Neutrophil (primary cell): Measurements from ENCODE around the gene LRP4.

Experiments used
- H3K27ac ChIP-seq: fragments of 200-600 bp; sonication (generic); 2 replicates; pipeline ENCODE4 v1.5.1; 2016; ENCODE audit warnings: mild to moderate bottlenecking, moderate library complexity
- H3K27me3 ChIP-seq: fragments of 200-600 bp; sonication (generic); 2 replicates; pipeline ENCODE4 v1.6.0; 2016; ENCODE audit warnings: mild to moderate bottlenecking
- H3K36me3 ChIP-seq: fragments of 200-600 bp; sonication (generic); 2 replicates; pipeline ENCODE4 v1.5.1; 2017
- H3K4me1 ChIP-seq, 2 experiments: fragments of 200-600 bp in 1 of 2; sonication (generic) in 1 of 2; 1 replicate in 1 of 2; 2 replicates in 1 of 2; pipeline versions ENCODE4 v1.5.1 to v1.6.1; 2013 to 2016; ENCODE audit warnings: low read depth in 1 of 2, low read length in 1 of 2, mild to moderate bottlenecking in 1 of 2, moderate library complexity in 1 of 2; ENCODE audit not compliant: control insufficient read depth in 1 of 2, insufficient read depth in 1 of 2
- H3K4me3 ChIP-seq, 2 experiments: fragments of 200-600 bp in 1 of 2; sonication (generic) in 1 of 2; 1 replicate in 1 of 2; 2 replicates in 1 of 2; pipeline ENCODE4 v1.5.1; 2013 to 2016; ENCODE audit warnings: low read depth in 1 of 2, low read length in 1 of 2, mild to moderate bottlenecking in 1 of 2, moderate library complexity in 1 of 2
- H3K9me3 ChIP-seq: fragments of 200-600 bp; sonication (generic); 2 replicates; pipeline ENCODE4 v1.5.1; 2016
- TF ChIP-seq, protein P1 (sequence below): fragments of 200-600 bp; sonication (generic); IDR thresholded peaks from 2 replicates; pipeline ENCODE4 v1.5.1; 2016; ENCODE audit warnings: antibody characterized with exemption

The LRP4 gene

DNA sequence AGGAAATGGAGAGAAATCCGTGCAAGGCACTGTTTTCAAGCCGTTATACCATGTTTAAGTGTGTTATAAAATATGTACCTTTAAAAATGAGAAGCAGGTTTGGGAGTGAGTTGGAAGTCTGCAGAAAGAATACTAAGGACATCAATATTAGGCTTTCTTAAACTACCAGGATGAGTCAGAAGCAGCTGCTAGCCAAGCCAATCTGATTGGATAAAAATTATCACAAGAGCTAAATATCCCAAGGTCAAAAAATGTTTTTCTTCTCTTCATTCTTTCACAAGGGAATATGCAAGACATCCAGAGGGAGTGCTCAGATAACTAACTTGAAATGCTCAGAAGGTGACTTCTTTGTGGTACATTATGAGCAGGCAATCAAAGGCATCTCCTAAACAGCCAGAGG, 53.0 kb downstream of the LRP4 start:
- Histone ChIP-seq H3K9me3 (no peaks in the 10 kb centered on the region), H3K36me3 (no peaks in the 10 kb centered on the region), H3K4me3 (no peak overlapping the region), H3K27me3 (no peaks in the 10 kb centered on the region), H3K4me1 (peaks cover 3 to 6% of the 10 kb centered on the region in 2 experiments), H3K27ac (no peak overlapping the region)
- TF ChIP-seq, protein P1, sequence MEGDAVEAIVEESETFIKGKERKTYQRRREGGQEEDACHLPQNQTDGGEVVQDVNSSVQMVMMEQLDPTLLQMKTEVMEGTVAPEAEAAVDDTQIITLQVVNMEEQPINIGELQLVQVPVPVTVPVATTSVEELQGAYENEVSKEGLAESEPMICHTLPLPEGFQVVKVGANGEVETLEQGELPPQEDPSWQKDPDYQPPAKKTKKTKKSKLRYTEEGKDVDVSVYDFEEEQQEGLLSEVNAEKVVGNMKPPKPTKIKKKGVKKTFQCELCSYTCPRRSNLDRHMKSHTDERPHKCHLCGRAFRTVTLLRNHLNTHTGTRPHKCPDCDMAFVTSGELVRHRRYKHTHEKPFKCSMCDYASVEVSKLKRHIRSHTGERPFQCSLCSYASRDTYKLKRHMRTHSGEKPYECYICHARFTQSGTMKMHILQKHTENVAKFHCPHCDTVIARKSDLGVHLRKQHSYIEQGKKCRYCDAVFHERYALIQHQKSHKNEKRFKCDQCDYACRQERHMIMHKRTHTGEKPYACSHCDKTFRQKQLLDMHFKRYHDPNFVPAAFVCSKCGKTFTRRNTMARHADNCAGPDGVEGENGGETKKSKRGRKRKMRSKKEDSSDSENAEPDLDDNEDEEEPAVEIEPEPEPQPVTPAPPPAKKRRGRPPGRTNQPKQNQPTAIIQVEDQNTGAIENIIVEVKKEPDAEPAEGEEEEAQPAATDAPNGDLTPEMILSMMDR: no peak

DNA sequence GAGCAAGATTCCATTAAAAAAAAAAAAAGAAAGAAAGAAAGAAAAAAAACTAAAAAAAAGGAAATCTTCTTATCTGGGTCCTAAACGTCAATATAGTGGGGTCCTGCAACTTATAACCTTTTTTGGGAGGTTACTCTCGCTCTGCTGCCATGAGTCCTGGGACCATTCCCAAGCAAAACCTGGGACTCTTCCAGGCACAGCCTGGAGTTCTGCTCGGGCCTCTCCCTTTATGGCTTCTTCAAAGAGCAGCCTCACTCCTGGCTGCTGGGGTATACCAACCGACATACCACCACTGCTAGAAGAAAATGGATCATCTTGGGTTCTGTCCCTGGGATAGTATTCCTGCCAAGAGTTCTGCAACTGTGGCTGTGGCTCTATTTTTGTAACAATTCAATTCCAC, 58.1 kb downstream of the LRP4 start:
- Histone ChIP-seq H3K4me1 (peaks cover 3 to 6% of the 10 kb centered on the region in 2 experiments), H3K4me3 (no peak overlapping the region), H3K27ac (no peak overlapping the region), H3K36me3 (no peaks in the 10 kb centered on the region), H3K9me3 (no peaks in the 10 kb centered on the region), H3K27me3 (no peaks in the 10 kb centered on the region)
- TF ChIP-seq, protein P1: no peak

DNA sequence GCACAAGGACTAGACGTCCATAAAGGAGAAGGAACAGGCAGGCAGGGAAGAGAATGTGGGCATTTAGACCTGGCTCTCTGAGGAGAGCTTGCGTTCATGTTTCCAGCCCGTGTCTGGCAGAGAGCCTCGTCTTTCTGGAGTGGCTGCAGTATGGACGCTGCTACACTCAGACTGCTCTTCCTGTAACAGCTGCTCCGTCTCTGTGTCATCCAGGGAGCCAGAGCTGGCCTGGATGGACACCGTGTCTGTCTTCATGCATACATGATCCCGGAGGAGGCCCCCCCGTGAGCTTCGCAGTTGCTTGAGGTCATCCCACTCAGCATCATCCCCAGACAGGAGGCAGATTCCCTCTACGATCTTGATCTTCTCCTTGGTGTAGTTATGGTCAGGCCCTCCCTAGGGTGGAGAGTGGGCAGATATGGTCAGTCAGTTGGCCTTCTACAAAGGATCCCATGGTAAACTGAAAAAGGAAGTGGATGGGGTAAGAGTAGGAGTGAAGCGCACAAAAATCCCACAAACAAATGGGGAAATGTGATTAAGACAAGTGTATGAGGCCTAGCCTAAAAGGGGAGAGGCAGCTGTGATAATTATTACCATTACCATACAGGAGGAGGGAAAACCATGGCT, 59.3 kb downstream of the LRP4 start:
- Histone ChIP-seq H3K36me3 (no peaks in the 10 kb centered on the region), H3K27ac (no peak overlapping the region), H3K27me3 (no peaks in the 10 kb centered on the region), H3K4me3 (no peak overlapping the region), H3K4me1 (peaks cover 3 to 6% of the 10 kb centered on the region in 2 experiments), H3K9me3 (no peaks in the 10 kb centered on the region)
- TF ChIP-seq, protein P1: no peak

DNA sequence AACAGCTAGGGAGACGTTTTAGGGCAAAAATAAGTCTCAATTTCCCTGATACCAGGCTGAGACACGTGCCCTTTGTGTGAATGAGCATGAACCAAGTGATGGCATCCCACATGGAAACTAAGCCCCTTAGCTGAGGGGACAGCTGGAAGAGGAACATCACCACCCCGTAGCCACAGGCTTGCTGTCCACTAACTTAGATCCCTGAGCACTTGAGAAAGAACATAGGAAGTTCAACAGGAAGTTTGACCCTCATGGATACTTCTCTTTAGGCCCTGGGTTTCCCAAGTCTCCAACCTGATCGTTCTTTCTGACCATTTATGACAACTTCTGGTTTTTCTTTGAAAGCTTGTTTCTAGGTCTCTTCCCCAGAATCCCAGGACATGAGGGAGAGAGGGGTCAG, 60.7 kb downstream of the LRP4 start:
- H3K27me3 ChIP-seq: no peaks in the 10 kb centered on the region
- no peak overlapping the region for H3K27ac ChIP-seq
- H3K4me1 ChIP-seq: peaks cover 3 to 6% of the 10 kb centered on the region in 2 experiments
- H3K4me3 ChIP-seq: no peak overlapping the region
- TF ChIP-seq, protein P1: no peak
- no peaks in the 10 kb centered on the region for H3K9me3 ChIP-seq
- H3K36me3 ChIP-seq: no peaks in the 10 kb centered on the region

DNA sequence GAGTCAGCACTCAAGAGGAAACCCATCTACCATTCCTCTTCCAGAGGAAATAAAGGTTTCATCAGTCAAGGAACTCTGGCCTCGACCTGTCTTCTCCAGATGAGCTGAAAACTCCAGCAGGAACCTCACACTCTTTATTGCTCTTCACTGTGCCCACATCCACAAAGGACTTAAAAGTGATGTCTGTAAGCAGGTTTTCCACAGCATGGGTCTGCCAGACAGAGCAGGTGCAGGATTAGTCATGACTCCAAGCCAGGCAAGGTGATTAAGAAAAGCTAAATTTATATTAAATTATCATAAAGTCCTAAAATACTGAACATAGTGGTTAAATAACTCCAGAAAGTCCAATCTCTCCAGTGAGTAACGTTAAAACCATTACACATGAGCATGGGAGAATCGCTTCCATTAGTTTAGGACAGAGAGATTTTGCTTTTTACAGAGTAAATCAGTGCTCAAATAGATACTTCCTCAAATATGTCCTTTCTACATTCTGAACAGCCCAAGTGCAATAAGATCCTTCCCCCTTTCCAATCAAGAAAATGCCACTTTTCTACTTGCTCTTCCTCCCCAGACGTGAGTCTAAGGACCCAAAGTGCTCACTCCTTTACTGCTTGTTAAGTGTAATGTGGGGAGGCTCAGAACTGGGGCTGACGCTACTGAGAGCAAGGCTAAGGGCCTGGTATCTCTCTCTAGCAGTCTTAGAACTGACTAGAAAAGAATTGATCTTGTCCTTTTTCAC, 61.6 kb downstream of the LRP4 start:
- Histone ChIP-seq H3K4me3 (no peak overlapping the region), H3K36me3 (no peaks in the 10 kb centered on the region), H3K27me3 (no peaks in the 10 kb centered on the region), H3K4me1 (no peaks in the 10 kb centered on the region), H3K27ac (no peak overlapping the region), H3K9me3 (no peaks in the 10 kb centered on the region)
- TF ChIP-seq, protein P1: no peak
